ENCODE measurements around the gene RELCH. TPM values are rescaled to one million over a fixed set of nuclear protein-coding genes. Genes with fewer than 3 reads are reported as not detected.

The RELCH gene
- total and polyA plus RNA-seq, 2 donors, result 12.8 to 73.3 TPM

GRCh38 chr18:62325806-62326645 is 139.0 kb downstream of the RELCH start:
- WGBS, result 4% methylated on average over 45 of the region's 45 CpGs
- DNase-seq (ENCODE audit: extremely low spot score), result no peak

DNA sequence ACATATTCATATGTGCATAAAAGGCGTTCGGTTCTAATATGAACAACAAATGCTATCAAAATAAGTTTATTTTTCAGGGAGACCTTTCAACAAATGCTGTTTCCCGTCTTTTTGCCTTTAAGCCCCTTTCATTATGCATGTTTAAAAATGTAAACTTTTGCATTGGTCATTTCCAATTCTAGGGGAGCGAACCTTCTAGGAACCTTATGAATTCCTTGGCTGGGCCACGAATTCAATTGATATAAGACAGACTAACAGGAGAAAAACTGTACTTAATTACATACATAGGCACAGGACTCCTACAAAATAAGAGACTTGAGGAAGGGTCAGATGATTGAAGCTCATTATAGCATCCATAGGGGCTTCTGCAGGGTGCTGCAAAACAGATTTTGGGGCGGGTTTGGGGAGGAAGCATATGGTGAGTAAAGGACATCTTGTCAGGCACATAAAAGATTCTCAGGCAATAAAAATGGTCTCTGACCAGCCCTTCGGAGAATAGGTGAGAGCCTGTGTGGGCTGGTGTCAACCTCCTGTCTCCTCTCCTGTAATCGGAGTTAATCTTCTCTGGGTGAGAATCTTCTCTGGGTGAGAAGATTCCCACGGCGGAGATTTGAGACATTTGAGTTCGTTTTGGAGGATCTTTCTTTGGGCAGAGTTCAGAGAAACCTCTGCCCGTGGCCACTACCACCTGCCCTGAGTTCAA is 139.7 kb downstream of the RELCH start:
- Histone ChIP-seq H3K36me3 (ENCODE audit: insufficient read depth) (no peaks in the 10 kb centered on the region), H3K4me1 (ENCODE audit: insufficient read depth) (no peaks in the 10 kb centered on the region), H3K4me3 (ENCODE audit: low read depth, low read length) (no peak overlapping the region), H3K27ac (ENCODE audit: low read depth) (no peak overlapping the region)
- 28% methylated on average over 12 of the region's 12 CpGs for WGBS
- no peak for DNase-seq (ENCODE audit: extremely low spot score)

More at GRCh38 chr18:62325806-62326645, 139.0 kb downstream of the RELCH start:
- Histone ChIP-seq H3K27ac (ENCODE audit: low read depth) (no peak overlapping the region), H3K36me3 (ENCODE audit: insufficient read depth) (no peaks in the 10 kb centered on the region), H3K4me1 (ENCODE audit: insufficient read depth) (no peaks in the 10 kb centered on the region), H3K4me3 (ENCODE audit: low read depth, low read length) (peak overlapping the region; percentile 69)

- no peak for DNase-seq (ENCODE audit: extremely low spot score)
- no peaks in the 10 kb centered on the region for H3K36me3 ChIP-seq (ENCODE audit: insufficient read depth)
- 56% methylated on average over 7 of the region's 7 CpGs for WGBS
- no peak overlapping the region for H3K27ac ChIP-seq (ENCODE audit: low read depth)
- H3K4me1 ChIP-seq (ENCODE audit: insufficient read depth), result no peaks in the 10 kb centered on the region
- H3K4me3 ChIP-seq (ENCODE audit: low read depth, low read length), result no peak overlapping the region
Measured at GRCh38 chr18:62327977-62328376, 140.9 kb downstream of the RELCH start.

DNA sequence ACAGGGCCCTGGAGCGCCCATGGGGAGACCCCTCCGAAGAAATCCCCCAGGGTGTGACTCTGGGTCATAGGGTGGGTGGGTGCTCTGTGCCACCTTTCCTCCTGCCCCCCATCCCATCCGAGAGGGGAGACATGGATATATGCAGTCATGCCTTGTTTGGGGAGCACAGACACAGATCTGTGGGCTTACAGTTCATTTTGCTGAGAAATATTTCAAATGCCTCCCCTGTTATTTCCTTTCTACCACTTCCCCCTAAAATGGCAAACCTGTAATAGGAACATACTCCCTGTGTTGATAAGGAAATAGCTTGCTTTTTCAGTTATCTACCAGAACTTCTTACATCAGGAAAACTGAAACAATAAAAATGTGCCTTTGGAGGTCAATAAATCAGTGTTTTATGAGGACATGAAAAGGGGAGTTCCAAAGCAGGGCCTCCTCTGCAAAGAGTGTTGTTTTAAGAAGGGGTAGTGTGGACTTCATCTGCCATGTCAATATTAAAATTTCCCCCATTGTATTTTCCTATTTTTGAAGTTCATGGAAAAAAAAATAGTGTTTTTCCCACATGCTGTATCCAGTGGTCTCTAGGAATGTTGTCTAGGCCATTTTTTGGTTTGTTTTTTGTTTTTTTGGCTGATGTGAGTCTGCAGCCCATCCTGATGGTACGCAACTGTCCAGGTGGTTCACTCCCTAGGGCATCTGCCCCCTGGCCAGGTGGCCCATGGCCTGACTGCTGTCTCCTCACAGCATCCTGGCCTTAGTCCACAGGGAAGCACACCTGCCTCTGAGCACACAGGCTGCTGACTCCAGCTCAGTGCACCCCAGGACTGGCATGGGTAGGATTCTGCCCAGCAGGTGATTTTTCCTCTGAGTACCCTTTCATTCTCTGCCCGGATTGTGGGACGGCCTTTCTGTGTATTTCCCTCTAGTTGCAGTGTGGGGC is 141.8 kb downstream of the RELCH start:
- Histone ChIP-seq H3K36me3 (ENCODE audit: insufficient read depth) (no peaks in the 10 kb centered on the region), H3K4me3 (ENCODE audit: low read depth, low read length) (no peak overlapping the region), H3K4me1 (ENCODE audit: insufficient read depth) (no peaks in the 10 kb centered on the region), H3K27ac (ENCODE audit: low read depth) (no peak overlapping the region)
- DNase-seq (ENCODE audit: extremely low spot score), result no peak
- WGBS, result 82% methylated on average over 6 of the region's 6 CpGs

GRCh38 chr18:62329691-62330454 is 142.8 kb downstream of the RELCH start:
- 37% methylated on average over 15 of the region's 15 CpGs for WGBS
- no peak overlapping the region for H3K4me3 ChIP-seq (ENCODE audit: low read depth, low read length)
- H3K27ac ChIP-seq (ENCODE audit: low read depth), result no peak overlapping the region
- no peaks in the 10 kb centered on the region for H3K36me3 ChIP-seq (ENCODE audit: insufficient read depth)
- no peaks in the 10 kb centered on the region for H3K4me1 ChIP-seq (ENCODE audit: insufficient read depth)
- no peak for DNase-seq (ENCODE audit: extremely low spot score)

GRCh38 chr18:62330650-62331049 is 143.6 kb downstream of the RELCH start:
- 90% methylated on average over 7 of the region's 7 CpGs for WGBS
- no peak for DNase-seq (ENCODE audit: extremely low spot score)
- Histone ChIP-seq H3K36me3 (ENCODE audit: insufficient read depth) (no peaks in the 10 kb centered on the region), H3K4me3 (ENCODE audit: low read depth, low read length) (no peak overlapping the region), H3K4me1 (ENCODE audit: insufficient read depth) (no peaks in the 10 kb centered on the region), H3K27ac (ENCODE audit: low read depth) (no peak overlapping the region)

DNA sequence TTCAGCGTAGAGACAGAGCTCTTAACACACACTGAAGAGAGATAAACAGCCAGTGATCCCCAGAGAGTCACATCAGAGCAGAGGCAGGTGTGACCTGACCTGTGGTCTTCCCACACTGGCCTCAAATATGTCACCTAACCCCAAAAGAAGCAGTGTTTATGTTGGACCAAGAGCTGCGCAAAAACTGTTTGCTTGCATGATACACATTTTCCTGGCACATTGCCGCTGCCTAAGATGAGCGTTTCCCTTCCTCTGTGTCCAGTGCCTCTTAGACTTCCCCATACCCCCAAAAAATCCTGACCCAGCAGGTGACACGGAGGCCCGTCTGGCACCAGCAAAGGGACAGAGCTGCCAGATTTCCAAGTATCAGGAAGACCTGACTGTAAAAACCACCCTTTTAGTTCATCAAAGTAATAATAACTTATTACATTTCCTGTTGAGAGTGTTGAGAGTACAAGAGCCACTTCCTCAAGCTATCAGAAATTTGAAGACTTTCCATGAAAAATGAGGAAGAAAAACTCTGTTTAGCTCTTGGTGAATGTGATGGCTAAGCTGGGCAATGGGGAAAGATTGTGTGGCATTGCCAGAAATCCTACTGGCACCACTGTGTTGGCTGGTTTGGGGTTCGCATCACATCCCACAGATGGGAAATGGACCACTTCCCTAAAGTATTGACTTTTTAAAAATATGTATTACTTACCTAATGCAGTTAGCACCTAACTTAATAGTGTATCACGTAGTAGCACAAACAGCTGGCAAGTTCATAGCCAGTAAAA is 144.7 kb downstream of the RELCH start:
- WGBS, result 60% methylated on average over 8 of the region's 8 CpGs
- Histone ChIP-seq H3K27ac (ENCODE audit: low read depth) (no peak overlapping the region), H3K4me1 (ENCODE audit: insufficient read depth) (no peaks in the 10 kb centered on the region), H3K36me3 (ENCODE audit: insufficient read depth) (no peaks in the 10 kb centered on the region), H3K4me3 (ENCODE audit: low read depth, low read length) (no peak overlapping the region)
- no peak for DNase-seq (ENCODE audit: extremely low spot score)

DNA sequence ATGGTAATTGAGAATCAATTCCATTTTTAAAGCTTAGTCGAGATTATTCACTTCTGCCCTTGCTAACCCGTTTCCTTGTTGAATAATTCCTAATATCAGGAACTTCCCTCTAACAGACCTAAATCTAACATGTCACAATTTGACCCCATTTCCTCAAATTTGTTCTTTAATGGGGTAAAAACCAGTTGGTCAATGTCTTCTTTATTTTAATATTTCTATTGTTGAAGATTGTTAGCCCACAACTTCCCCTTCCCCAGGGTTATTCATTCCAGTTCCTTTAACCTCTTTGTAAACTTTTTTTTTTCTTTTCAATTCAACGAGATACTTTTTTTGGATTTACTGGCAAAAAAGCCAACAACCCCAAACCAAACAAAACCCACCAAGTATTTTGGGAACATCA is 145.4 kb downstream of the RELCH start:
- no peak overlapping the region for H3K27ac ChIP-seq (ENCODE audit: low read depth)
- DNase-seq (ENCODE audit: extremely low spot score), result no peak
- 60% methylated on average over 3 of the region's 3 CpGs for WGBS
- no peak overlapping the region for H3K4me3 ChIP-seq (ENCODE audit: low read depth, low read length)
- no peaks in the 10 kb centered on the region for H3K36me3 ChIP-seq (ENCODE audit: insufficient read depth)
- H3K4me1 ChIP-seq (ENCODE audit: insufficient read depth), result no peaks in the 10 kb centered on the region

DNA sequence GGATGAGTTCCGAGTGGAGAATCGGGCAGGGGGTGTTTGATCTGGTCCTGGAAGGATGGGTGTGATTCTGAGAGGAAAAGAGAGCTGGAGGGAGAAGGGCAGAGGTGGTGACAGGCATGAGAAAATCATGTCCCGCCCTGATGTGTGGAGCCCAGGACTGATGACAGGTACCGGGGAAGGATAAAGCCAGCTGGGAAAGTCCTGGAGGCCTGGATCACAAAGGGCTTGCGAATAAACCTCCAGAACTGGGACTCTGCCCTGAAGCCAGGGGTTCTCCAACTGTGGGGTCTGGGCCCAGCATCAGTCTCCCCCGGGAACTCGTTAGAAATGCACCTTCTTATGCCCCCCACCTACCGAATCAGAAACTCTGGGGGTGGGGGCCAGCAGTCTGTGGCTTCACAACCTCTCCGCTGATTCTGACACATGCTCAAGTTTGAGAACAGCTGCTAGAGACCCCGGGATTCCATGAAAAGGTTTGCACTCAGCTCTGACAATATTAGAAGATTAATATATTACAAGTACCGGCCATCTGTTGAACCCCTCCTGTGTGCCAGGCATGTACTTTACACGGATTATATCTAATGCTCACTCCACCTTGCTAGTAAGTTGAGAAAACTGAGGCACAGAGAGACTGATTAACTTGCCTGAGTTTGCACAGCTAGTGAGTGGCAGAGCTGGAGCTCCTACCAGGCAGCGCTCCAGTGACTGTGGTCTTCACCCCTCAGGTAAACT is 146.1 kb downstream of the RELCH start:
- DNase-seq (ENCODE audit: extremely low spot score), result no peak
- Histone ChIP-seq H3K4me1 (ENCODE audit: insufficient read depth) (no peaks in the 10 kb centered on the region), H3K4me3 (ENCODE audit: low read depth, low read length) (no peak overlapping the region), H3K27ac (ENCODE audit: low read depth) (no peak overlapping the region), H3K36me3 (ENCODE audit: insufficient read depth) (no peaks in the 10 kb centered on the region)
- 88% methylated on average over 13 of the region's 13 CpGs for whole genome bisulfite sequencing

GRCh38 chr18:62334120-62334519 is 147.1 kb downstream of the RELCH start:
- WGBS, result 86% methylated on average over 8 of the region's 8 CpGs
- DNase-seq (ENCODE audit: extremely low spot score), result no peak
- Histone ChIP-seq H3K27ac (ENCODE audit: low read depth) (no peak overlapping the region), H3K4me3 (ENCODE audit: low read depth, low read length) (no peak overlapping the region), H3K4me1 (ENCODE audit: insufficient read depth) (no peaks in the 10 kb centered on the region), H3K36me3 (ENCODE audit: insufficient read depth) (no peaks in the 10 kb centered on the region)

GRCh38 chr18:62335494-62335893 is 148.4 kb downstream of the RELCH start:
- WGBS, result 88% methylated on average over 5 of the region's 5 CpGs

DNA sequence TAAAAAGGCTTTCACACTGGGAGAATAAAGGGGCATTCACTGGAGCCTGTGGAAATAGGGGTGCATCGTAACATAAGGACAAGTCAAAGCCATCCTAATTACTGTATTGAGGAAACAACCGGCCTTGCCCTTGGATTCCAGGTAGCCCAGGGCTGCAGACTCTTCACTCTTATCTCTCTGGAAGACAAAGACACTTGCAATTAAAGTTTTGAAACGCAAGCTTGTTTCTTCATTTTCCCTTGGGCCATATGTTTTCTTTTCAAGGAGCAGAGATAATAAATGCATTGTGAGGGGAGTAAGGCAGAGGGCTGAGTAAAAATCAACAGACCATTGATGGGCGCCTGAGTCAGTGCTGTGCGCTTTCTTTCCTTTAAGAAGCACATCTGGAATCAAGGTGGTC is 149.6 kb downstream of the RELCH start:
- no peaks in the 10 kb centered on the region for H3K4me1 ChIP-seq (ENCODE audit: insufficient read depth)
- no peak overlapping the region for H3K4me3 ChIP-seq (ENCODE audit: low read depth, low read length)
- no peak for DNase-seq (ENCODE audit: extremely low spot score)
- H3K36me3 ChIP-seq (ENCODE audit: insufficient read depth), result no peaks in the 10 kb centered on the region
- 69% methylated on average over 5 of the region's 5 CpGs for WGBS
- H3K27ac ChIP-seq (ENCODE audit: low read depth), result no peak overlapping the region

More at GRCh38 chr18:62335494-62335893, 148.4 kb downstream of the RELCH start:
- Histone ChIP-seq H3K27ac (ENCODE audit: low read depth) (no peak overlapping the region), H3K36me3 (ENCODE audit: insufficient read depth) (no peaks in the 10 kb centered on the region), H3K4me1 (ENCODE audit: insufficient read depth) (no peaks in the 10 kb centered on the region), H3K4me3 (ENCODE audit: low read depth, low read length) (no peak overlapping the region)
- no peak for DNase-seq (ENCODE audit: extremely low spot score)
